GM12872 (cell line): ENCODE results near the gene RNASE9.

Experiments
- CTCF ChIP-seq: IDR thresholded peaks from 3 replicates; pipeline ENCODE4 v1.5.1; 2011; ENCODE audit warnings: low read depth, mild to moderate bottlenecking, low read length, moderate library complexity; ENCODE audit not compliant: insufficient read depth

The RNASE9 gene

DNA sequence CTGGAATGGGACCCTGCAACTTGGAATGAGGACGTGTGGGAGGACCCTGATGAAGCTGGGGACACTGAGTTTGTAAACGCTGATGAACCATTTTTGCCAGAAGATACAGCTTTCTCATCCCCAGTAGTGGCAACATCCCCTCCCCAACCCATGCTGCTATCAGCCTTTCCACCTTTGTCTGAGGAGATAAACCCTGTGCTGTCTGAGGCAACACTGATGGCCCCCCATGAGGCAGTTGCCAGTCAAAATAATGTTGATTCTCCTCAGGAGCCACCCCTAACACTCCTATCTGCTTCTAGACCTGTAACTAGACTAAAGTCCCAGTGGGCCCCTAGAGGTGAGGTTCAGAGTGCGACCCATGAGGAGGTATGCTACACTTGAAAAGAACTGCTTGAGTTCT, 7.5 kb upstream of the RNASE9 start:
- no peak for TF ChIP-seq CTCF

DNA sequence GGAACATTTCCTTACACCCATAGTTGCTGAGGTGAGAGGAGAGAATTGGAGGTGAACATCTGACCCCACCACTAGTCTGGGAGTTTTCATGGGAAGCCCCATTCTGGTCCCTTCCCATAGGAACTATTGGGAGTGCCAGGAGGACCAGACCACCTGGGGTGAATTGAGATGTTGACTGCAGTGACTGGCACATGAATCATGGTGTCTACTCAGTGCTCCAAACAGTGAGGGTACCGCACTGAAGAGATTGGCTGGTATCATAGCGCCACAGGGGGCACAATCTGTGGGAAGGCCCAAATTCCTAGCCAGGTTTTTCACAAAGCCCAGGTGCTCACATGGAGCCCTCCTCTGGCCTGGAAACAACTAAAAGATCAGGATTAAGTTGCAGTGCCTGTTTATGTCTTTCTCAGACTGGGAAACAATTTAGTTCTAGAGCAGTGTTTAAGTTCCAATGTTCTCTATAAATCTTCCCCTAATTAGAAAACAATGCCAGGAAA, 3.7 kb upstream of the RNASE9 start:
- TF ChIP-seq CTCF: no peak

DNA sequence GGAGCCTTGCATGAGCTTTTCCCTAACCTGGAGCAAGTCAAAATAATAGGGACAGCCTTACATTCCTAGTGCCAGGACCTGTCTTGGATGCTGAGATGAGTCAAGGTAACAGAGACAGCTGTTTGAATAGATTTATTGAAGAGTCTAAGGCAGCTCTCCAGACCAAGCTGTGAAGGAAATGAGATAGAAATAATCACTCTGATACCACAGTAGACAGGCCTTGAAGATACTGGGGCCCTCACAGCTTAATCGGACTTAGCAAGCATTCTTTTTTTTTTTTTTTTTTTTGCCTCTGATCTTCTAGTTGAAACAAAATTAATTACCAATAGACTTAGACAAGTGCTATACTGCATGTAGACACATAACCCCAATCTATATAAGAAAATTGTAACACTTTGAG, 3.1 kb upstream of the RNASE9 start:
- TF ChIP-seq CTCF: no peak

- TF ChIP-seq CTCF: no peak
These were observed 1.4 kb downstream of the RNASE9 start for GRCh38 chr14:20559461-20559904.

- no peak for TF ChIP-seq CTCF
These were observed 3.7 kb downstream of the RNASE9 start for GRCh38 chr14:20557212-20557542.

DNA sequence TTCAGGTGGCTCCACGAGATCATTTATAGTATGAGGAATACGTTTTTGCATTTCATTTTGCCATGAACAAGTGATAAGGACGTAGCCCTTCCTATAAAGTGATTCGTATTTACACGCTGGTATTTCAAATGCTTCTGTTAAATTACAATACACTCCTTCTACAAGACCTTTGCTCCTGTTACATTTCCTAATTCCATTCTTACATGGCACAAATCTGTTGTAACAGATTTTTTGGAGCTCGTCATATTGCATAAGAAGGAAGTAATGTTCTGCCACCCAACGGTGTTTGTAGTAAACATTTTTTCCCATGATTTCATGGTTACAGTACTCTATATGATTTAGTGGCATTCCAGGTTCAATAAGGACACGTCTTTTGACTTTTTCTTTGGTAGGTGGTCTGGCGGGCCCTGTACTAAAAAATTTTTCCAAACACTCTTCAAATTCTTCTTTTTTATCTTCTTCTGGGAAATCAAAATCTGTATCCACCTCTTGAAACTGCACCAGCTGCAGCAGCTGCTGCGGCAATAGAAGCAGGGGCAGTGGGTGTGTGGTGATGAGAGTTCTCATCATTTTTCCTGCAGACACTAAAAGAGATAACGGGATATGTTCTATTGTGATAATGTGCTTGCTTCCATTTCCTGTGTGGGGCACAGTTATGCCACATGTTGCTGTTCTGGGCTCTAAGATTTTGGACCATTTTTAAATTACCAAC, 4.2 kb downstream of the RNASE9 start:
- TF ChIP-seq CTCF: no peak

- TF ChIP-seq CTCF: no peak
These were observed 5.0 kb downstream of the RNASE9 start for GRCh38 chr14:20555845-20556244.
